CD14-positive monocyte (primary cell): ENCODE results near the gene FIGNL2. TPM values are rescaled to one million over a fixed set of nuclear protein-coding genes. Genes with fewer than 3 reads are reported as not detected.

Source experiments
- DNase-seq, 3 donors: peaks; one replicate each; pipeline ENCODE4 v3.0.0-alpha.2; 2011 to 2022
- H2AFZ ChIP-seq: 2 replicates; pipeline ENCODE4 v1.6.0; 2012; ENCODE audit warnings: mild to moderate bottlenecking, low read depth, low read length, inconsistent platforms; ENCODE audit not compliant: insufficient read depth, poor library complexity, severe bottlenecking
- H3K27ac ChIP-seq, 2 donors: 1 replicate in 1 of 2; 2 replicates in 1 of 2; pipeline ENCODE4 v1.5.1; 2012 to 2013; ENCODE audit warnings: low read length in 2 of 2, control low read depth in 1 of 2, inconsistent platforms in 1 of 2, low read depth in 1 of 2, mild to moderate bottlenecking in 1 of 2
- H3K27me3 ChIP-seq, 2 donors: one replicate each; pipeline versions ENCODE4 v1.6.0 to v1.6.1; 2011 to 2013; ENCODE audit warnings: low read length in 2 of 2; ENCODE audit not compliant: control insufficient read depth in 2 of 2, insufficient read depth in 2 of 2
- H3K36me3 ChIP-seq, 2 donors: replicated peaks in 1 of 2; 1 replicate in 1 of 2; 2 replicates in 1 of 2; pipeline versions ENCODE4 v1.5.1 to v1.6.1; 2012 to 2013; ENCODE audit warnings: low read length in 2 of 2, control low read depth in 1 of 2, inconsistent platforms in 1 of 2, mild to moderate bottlenecking in 1 of 2; ENCODE audit not compliant: insufficient read depth in 2 of 2, control insufficient read depth in 1 of 2
- H3K4me1 ChIP-seq, 2 donors: 1 replicate in 1 of 2; 2 replicates in 1 of 2; pipeline versions ENCODE4 v1.5.1 to v1.6.1; 2012 to 2013; ENCODE audit warnings: low read length in 2 of 2, control low read depth in 1 of 2, inconsistent platforms in 1 of 2, mild to moderate bottlenecking in 1 of 2, moderate library complexity in 1 of 2; ENCODE audit not compliant: insufficient read depth in 2 of 2, control insufficient read depth in 1 of 2
- H3K4me2 ChIP-seq: replicated peaks from 2 replicates; pipeline ENCODE3; 2012; ENCODE audit warnings: low read length, moderate library complexity, mild to moderate bottlenecking; ENCODE audit not compliant: poor library complexity, severe bottlenecking; ENCODE audit errors: extremely low read depth
- H3K4me3 ChIP-seq, 3 experiments: fragments of 200-600 bp in 1 of 3; sonication (generic) in 1 of 3; replicated peaks in 1 of 3; 1 replicate in 2 of 3; 2 replicates in 1 of 3; pipeline ENCODE4 v1.5.1; 2011 to 2013; ENCODE audit warnings: low read length in 3 of 3, mild to moderate bottlenecking in 3 of 3, control low read depth in 2 of 3, low read depth in 2 of 3, inconsistent platforms in 1 of 3, moderate library complexity in 1 of 3
- H3K79me2 ChIP-seq: 2 replicates; pipeline ENCODE4 v1.6.0; 2012; ENCODE audit warnings: mild to moderate bottlenecking, control low read depth, inconsistent platforms, low read length, moderate library complexity; ENCODE audit not compliant: insufficient read depth
- H3K9ac ChIP-seq: 2 replicates; pipeline ENCODE4 v1.6.0; 2017; ENCODE audit warnings: low read length, mild to moderate bottlenecking; ENCODE audit not compliant: insufficient read depth, poor library complexity, severe bottlenecking
- H3K9me3 ChIP-seq, 2 donors: replicated peaks in 1 of 2; 1 replicate in 1 of 2; 2 replicates in 1 of 2; pipeline versions ENCODE4 v1.5.1 to v1.6.1; 2012 to 2013; ENCODE audit warnings: low read length in 2 of 2, control low read depth in 1 of 2; ENCODE audit not compliant: control insufficient read depth in 1 of 2, insufficient read depth in 1 of 2
- H4K20me1 ChIP-seq: 2 replicates; pipeline ENCODE4 v1.6.0; 2012; ENCODE audit warnings: mild to moderate bottlenecking, low read length, control low read depth, moderate library complexity; ENCODE audit not compliant: insufficient read depth
- H3K27ac Mint-ChIP-seq, 7 donors: one replicate each; pipeline ENCODE4 v1.8.0; 2020; ENCODE audit warnings: mild to moderate bottlenecking in 7 of 7, mixed read lengths in 7 of 7, moderate library complexity in 6 of 7, inconsistent platforms in 2 of 7
- H3K27me3 Mint-ChIP-seq, 3 donors: one replicate each; pipeline ENCODE4 v1.8.0; 2021 to 2022; ENCODE audit warnings: low read depth in 3 of 3, mild to moderate bottlenecking in 3 of 3, mixed read lengths in 3 of 3, moderate library complexity in 3 of 3, inconsistent platforms in 1 of 3
- H3K36me3 Mint-ChIP-seq, 2 donors: one replicate each; pipeline ENCODE4 v1.8.0; 2020; ENCODE audit warnings: mixed read lengths in 2 of 2, inconsistent platforms in 1 of 2, mild to moderate bottlenecking in 1 of 2
- H3K4me1 Mint-ChIP-seq: one replicate; pipeline ENCODE4 v1.8.0; 2020; ENCODE audit warnings: mild to moderate bottlenecking, mixed read lengths
- H3K4me3 Mint-ChIP-seq, 2 donors: one replicate each; pipeline ENCODE4 v1.8.0; 2020; ENCODE audit warnings: mild to moderate bottlenecking in 2 of 2, mixed read lengths in 2 of 2, moderate library complexity in 1 of 2
- H3K9me3 Mint-ChIP-seq, 7 donors: one replicate each; pipeline ENCODE4 v1.8.0; 2020 to 2022; ENCODE audit warnings: mixed read lengths in 7 of 7, mild to moderate bottlenecking in 6 of 7, moderate library complexity in 6 of 7, inconsistent platforms in 2 of 7
- WGBS: methylation state at CpG from one replicate; pipeline ENCODE4 v1.1.5; 2013; ENCODE audit warnings: missing lambda C conversion rate; ENCODE audit not compliant: insufficient coverage; 5-methylcytosine and 5-hydroxymethylcytosine counted together
- intact Hi-C, 2 donors: fragments of 100-400 bp; cut with micrococcal nuclease; formaldehyde crosslinking; loops; one replicate each; pipeline versions ENCODE4 v1.15.0 to v1.15.1; 2023
- polyA plus RNA-seq, 3 donors: library from polyadenylated mRNA; depleted of rRNA in 1 of 3; unstranded in 2 of 3; stranded (reverse) in 1 of 3; fragments of 300-500 nt in 2 of 3; fragments of >200 nt in 1 of 3; fragmentation: Illumina TruSeq in 2 of 3; gene quantifications; 1 replicate in 2 of 3; 2 replicates in 1 of 3; pipeline ENCODE4 v1.2.3, GENCODE V29; 2012 to 2021
- TF ChIP-seq, protein P1 (sequence below): fragments of 200-600 bp; IDR thresholded peaks from one replicate; pipeline ENCODE4 v1.8.0; 2022; ENCODE audit warnings: antibody characterized with exemption, mild to moderate bottlenecking

FIGNL2 gene
- polyA plus RNA-seq, 3 donors, result 0.06 to 0.52 TPM; not detected in 1

DNA sequence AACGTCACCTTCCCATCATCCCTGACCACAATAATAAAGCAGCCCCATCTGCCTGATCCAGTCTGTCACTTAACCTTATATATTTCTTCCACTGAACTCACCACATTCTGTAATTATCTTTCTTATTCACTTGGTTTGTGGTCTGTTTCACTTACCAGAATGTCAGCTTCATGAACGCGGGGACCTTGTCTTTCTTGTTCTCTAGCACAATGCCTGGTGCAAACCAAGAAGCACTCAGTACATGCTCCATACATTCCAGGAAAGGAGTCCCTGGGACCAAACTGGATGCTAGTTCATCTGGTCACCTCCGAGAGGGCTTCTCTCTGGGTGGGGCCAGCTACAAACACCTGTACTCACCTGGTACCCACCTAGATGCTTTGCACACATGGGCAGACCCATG is 22.0 kb upstream of the FIGNL2 start:
- H3K27me3 Mint-ChIP-seq, result peaks cover 21 to 31% (median 30%) of the 10 kb centered on the region in 3 donors
- 12% methylated on average over 4 of the region's 4 CpGs for WGBS
- peaks cover 11 to 17% of the 10 kb centered on the region in 2 donors for H3K36me3 Mint-ChIP-seq
- H3K4me3 Mint-ChIP-seq, result peak overlapping the region in 1 of 2 donors; percentile 78
- TF ChIP-seq, protein P1, sequence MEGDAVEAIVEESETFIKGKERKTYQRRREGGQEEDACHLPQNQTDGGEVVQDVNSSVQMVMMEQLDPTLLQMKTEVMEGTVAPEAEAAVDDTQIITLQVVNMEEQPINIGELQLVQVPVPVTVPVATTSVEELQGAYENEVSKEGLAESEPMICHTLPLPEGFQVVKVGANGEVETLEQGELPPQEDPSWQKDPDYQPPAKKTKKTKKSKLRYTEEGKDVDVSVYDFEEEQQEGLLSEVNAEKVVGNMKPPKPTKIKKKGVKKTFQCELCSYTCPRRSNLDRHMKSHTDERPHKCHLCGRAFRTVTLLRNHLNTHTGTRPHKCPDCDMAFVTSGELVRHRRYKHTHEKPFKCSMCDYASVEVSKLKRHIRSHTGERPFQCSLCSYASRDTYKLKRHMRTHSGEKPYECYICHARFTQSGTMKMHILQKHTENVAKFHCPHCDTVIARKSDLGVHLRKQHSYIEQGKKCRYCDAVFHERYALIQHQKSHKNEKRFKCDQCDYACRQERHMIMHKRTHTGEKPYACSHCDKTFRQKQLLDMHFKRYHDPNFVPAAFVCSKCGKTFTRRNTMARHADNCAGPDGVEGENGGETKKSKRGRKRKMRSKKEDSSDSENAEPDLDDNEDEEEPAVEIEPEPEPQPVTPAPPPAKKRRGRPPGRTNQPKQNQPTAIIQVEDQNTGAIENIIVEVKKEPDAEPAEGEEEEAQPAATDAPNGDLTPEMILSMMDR, result no peak
- no peak overlapping the region for H3K9ac ChIP-seq
- H3K9me3 ChIP-seq, result no peaks in the 10 kb centered on the region
- H3K36me3 ChIP-seq, result no peaks in the 10 kb centered on the region
- H2AFZ ChIP-seq, result no peak overlapping the region
- H3K9me3 Mint-ChIP-seq, result peaks cover 0 to 4% (median 0%) of the 10 kb centered on the region in 7 donors
- H3K27ac ChIP-seq, result no peak overlapping the region
- peaks cover 58 to 68% of the 10 kb centered on the region in 2 donors for H3K4me1 ChIP-seq
- peak overlapping the region in 4 of 7 donors; percentile 4 to 65 (median 51) for H3K27ac Mint-ChIP-seq
- peaks cover 71% of the 10 kb centered on the region for H3K4me1 Mint-ChIP-seq
- H3K4me2 ChIP-seq, result peak overlapping the region; percentile 70
- peaks cover 0 to 18% of the 10 kb centered on the region in 2 donors for H3K27me3 ChIP-seq
- no peak for DNase-seq
- no peaks in the 10 kb centered on the region for H4K20me1 ChIP-seq
- H3K79me2 ChIP-seq, result no peaks in the 10 kb centered on the region
- H3K4me3 ChIP-seq, result peak overlapping the region in 1 of 3 experiments; percentile 66
- intact Hi-C loops, result loop anchor here (2.0 to 10.0 kb wide), 4 partner anchors 34 to 446 kb away; partner anchors contain the start of gene SLC4A8 (in 1 of the 2)

DNA sequence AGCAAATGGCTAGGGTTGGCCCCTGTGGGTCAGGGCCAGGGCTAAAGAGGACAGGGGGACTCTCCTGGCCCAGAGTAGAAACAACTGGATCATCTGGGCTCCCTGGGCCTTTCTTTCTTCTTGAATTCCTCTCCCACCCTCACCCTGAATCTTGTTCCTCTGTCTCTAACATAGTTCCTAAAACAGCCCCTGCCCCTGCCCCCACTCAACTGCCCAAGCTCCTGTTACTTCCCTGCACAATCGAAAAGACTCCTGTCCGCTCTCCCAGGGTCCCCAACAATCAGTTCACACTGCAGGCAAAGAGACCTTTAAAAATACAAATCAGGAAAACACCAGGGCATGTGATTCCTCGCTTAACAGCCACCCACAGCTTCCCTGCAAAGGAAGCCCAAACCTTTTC is 21.4 kb upstream of the FIGNL2 start:
- Histone ChIP-seq H3K9me3 (no peaks in the 10 kb centered on the region), H3K4me2 (peak overlapping the region; percentile 70), H3K27ac (no peak overlapping the region), H3K36me3 (no peaks in the 10 kb centered on the region), H3K9ac (no peak overlapping the region), H3K4me3 (peak overlapping the region in 1 of 3 experiments; percentile 66), H4K20me1 (no peaks in the 10 kb centered on the region), H3K79me2 (no peaks in the 10 kb centered on the region), H3K27me3 (peaks cover 0 to 23% of the 10 kb centered on the region in 2 donors), H3K4me1 (peaks cover 58 to 69% of the 10 kb centered on the region in 2 donors), H2AFZ (peak overlapping the region; percentile 81)
- peaks cover 27 to 36% (median 34%) of the 10 kb centered on the region in 3 donors for H3K27me3 Mint-ChIP-seq
- H3K9me3 Mint-ChIP-seq, result peaks cover 0 to 4% (median 0%) of the 10 kb centered on the region in 7 donors
- 9% methylated on average over 3 of the region's 3 CpGs for WGBS
- H3K27ac Mint-ChIP-seq, result peak overlapping the region in 6 of 7 donors; percentile 4 to 70 (median 44)
- TF ChIP-seq, protein P1, result no peak
- peak overlapping the region; percentile 48 to 78 for H3K4me3 Mint-ChIP-seq
- DNase-seq, result peak in 2 of 3 donors; percentile 29 to 55
- peaks cover 13 to 19% of the 10 kb centered on the region in 2 donors for H3K36me3 Mint-ChIP-seq
- H3K4me1 Mint-ChIP-seq, result peaks cover 66% of the 10 kb centered on the region
- intact Hi-C loops, result loop anchor here (2.0 to 10.0 kb wide), 4 partner anchors 35 to 445 kb away; partner anchors contain the start of gene SLC4A8 (in 1 of the 2)
